Measurements from ENCODE around the gene LCK.

The LCK gene

DNA sequence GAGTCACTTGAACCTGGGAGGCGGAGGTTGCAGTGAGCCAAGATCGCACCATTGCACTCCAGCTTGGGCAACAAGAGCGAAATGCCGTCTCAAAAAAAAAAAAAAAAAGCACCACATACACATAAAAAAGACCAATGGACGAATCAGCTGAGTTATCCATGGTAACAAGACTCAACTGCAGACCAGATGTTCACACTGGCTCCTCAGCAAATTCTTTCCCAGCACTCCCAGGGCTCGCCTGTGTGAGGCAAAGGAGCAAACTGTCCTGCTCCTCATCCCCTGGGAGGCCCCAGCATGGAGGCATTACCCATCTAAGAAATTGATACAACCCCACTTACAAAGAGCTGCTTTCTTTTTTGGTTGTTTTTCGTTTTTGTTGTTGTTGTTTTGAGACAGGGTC, 32.0 kb upstream of the LCK start:
- no peak overlapping the region for H3K4me3 ChIP-seq
- TF ChIP-seq POLR2AphosphoS5 (IDR thresholded peaks at IDR 0.05; ENCODE audit: borderline replicate concordance, low read depth, low read length) (no peak), FOXP2 (optimal IDR thresholded peaks at IDR 0.05; ENCODE audit: control extremely low read depth, extremely low read length, insufficient read depth) (no peak), EZH2 (IDR thresholded peaks at IDR 0.05) (no peak)
- H3K36me3 ChIP-seq (ENCODE audit: insufficient read depth, low read length), result peaks cover 6% of the 10 kb centered on the region
- DNase-seq (ENCODE audit: low read depth, low spot score), result no peak
- no peaks in the 10 kb centered on the region for H3K9me3 ChIP-seq (ENCODE audit: low read depth, low read length)
- no peak overlapping the region for H3K9ac ChIP-seq (ENCODE audit: insufficient read length)
- H3K27ac ChIP-seq, result no peak overlapping the region

DNA sequence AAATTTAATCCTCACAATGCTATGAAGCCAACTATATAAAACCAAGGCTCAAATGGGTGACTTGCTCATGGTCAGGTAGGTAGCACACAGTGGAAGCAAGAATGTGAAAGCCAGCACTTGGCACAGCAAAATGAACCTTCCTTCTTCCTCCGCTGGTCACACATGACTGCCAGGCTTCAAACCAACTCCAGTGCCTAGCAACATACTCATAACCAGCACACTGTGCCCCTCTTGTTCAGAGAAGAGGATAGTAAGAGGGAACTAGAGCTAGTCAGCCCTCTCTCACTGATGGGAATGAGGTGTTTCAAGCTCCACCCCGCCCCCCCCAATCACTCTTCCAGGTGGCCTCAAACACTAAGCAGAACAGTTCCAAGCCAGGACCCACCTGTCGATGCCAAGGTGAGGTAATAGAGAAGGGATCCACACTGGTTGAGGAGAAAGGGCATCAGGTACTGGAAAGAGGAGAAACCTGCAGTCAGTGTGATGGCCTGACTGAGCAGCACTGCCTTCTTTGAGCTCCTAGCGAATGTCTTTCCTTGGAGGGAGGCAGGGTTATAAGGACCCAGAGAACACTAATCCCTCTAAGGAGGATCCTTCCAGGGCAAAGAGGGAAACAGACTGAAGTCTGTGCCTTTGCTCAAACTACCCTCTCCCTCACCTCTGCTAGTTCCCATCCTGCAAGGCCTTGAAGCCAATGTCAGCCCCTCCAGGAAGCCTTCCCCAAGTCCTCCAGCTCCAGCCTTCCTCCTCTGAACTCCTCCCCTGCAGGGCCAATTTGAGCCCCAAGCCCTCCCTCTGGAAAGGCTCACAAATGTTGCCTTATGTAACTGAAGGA, 30.1 kb upstream of the LCK start:
- H3K27ac ChIP-seq, result 0 out of 2 replicates have a peak overlapping the region, but pooled peaks have one; percentile 36
- H3K4me3 ChIP-seq, result peak overlapping the region; percentile 99
- peaks cover 21% of the 10 kb centered on the region for H3K36me3 ChIP-seq (ENCODE audit: insufficient read depth, low read length)
- H3K9me3 ChIP-seq (ENCODE audit: low read depth, low read length), result no peaks in the 10 kb centered on the region
- TF ChIP-seq POLR2AphosphoS5 (IDR thresholded peaks at IDR 0.05; ENCODE audit: borderline replicate concordance, low read depth, low read length), result no peak
- no peak for TF ChIP-seq EZH2 (IDR thresholded peaks at IDR 0.05)
- no peak for TF ChIP-seq FOXP2 (optimal IDR thresholded peaks at IDR 0.05; ENCODE audit: control extremely low read depth, extremely low read length, insufficient read depth)
- H3K9ac ChIP-seq (ENCODE audit: insufficient read length), result peak overlapping the region; percentile 98
- DNase-seq (ENCODE audit: low read depth, low spot score), result no peak

DNA sequence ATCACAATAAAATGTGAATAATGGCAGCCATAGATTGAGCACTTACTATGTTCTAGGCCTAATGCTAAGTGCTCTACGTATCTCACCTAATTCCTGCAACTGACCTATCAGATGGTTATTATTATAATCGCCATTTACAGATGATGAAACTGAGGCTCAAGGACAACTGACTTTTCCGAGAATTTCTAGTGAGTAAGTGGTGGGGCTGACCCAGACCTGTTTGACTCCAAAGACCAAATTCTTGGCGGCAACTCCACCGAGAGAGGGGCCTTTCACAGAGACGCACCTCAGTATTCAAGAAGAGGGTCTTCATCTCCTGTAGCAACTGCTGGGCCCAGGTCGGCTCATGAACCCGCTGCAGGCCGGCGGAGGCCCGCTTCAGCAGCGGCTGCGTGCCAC, 29.5 kb upstream of the LCK start:
- Histone ChIP-seq H3K9me3 (ENCODE audit: low read depth, low read length) (no peaks in the 10 kb centered on the region), H3K9ac (ENCODE audit: insufficient read length) (peak overlapping the region; percentile 98), H3K4me3 (peak overlapping the region; percentile 99), H3K27ac (0 out of 2 replicates have a peak overlapping the region, but pooled peaks have one; percentile 36), H3K36me3 (ENCODE audit: insufficient read depth, low read length) (peaks cover 25% of the 10 kb centered on the region)
- TF ChIP-seq POLR2AphosphoS5 (IDR thresholded peaks at IDR 0.05; ENCODE audit: borderline replicate concordance, low read depth, low read length), result no peak
- TF ChIP-seq FOXP2 (optimal IDR thresholded peaks at IDR 0.05; ENCODE audit: control extremely low read depth, extremely low read length, insufficient read depth), result no peak
- TF ChIP-seq EZH2 (IDR thresholded peaks at IDR 0.05), result no peak
- no peak for DNase-seq (ENCODE audit: low read depth, low spot score)

DNA sequence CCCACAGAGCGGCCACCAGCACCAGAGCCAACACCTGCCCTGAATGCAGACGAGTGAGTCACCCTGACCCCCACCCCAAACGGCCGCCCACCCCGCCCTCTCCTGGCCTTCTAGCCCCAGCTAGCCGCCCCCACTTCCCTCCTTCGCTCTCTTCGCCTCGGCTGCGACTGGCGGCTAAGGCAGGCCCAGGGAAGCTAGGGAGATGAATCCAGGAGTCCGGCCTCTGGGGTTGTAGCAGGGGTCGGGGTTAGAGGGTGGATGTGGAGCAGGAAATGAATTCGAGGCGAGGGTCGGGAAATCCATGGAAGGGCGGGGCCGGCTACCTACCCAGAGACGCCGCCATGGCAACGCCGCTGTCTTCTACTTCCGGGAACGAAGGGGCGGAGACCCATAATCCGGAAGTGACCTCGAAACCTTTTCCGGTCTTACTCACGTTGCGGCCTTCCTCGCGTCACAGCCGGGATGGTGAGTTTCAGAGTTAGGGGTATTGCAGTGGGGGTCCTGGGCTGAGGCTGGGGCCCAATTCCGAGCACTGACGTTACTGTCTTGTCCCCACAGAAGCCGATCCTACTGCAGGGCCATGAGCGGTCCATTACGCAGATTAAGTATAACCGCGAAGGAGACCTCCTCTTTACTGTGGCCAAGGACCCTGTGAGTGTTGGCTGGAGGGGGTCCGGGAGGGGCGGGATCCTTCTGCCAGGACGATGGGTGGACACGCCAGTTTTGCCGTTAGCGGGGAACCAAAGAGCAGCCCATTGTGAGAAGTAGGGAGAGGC, 28.9 kb upstream of the LCK start, which contains the start of the genes EIF3I and TMEM234:
Gene EIF3I, plus strand, starts transcription at position 428 of the 776 bp plus-strand sequence. Its CDS starts 35 bp downstream, at position 463.
Gene TMEM234, minus strand, starts transcription at position 374 of the 776 bp plus-strand sequence. Its CDS starts 31 bp downstream, at position 343.
- peak within 1 kb of the TSS; percentile 76 for H3K27ac ChIP-seq
- H3K9ac ChIP-seq (ENCODE audit: insufficient read length), result peak within 1 kb of the TSS; percentile 98
- H3K36me3 ChIP-seq (ENCODE audit: insufficient read depth, low read length), result peaks cover 25% of the 10 kb centered on the region
- TF ChIP-seq POLR2AphosphoS5 (IDR thresholded peaks at IDR 0.05; ENCODE audit: borderline replicate concordance, low read depth, low read length) (peak; percentile 98), FOXP2 (optimal IDR thresholded peaks at IDR 0.05; ENCODE audit: control extremely low read depth, extremely low read length, insufficient read depth) (no peak), EZH2 (IDR thresholded peaks at IDR 0.05) (no peak)
- no peaks in the 10 kb centered on the region for H3K9me3 ChIP-seq (ENCODE audit: low read depth, low read length)
- peak; percentile 44 for DNase-seq (ENCODE audit: low read depth, low spot score)
- H3K4me3 ChIP-seq, result peak within 1 kb of the TSS; percentile 99

DNA sequence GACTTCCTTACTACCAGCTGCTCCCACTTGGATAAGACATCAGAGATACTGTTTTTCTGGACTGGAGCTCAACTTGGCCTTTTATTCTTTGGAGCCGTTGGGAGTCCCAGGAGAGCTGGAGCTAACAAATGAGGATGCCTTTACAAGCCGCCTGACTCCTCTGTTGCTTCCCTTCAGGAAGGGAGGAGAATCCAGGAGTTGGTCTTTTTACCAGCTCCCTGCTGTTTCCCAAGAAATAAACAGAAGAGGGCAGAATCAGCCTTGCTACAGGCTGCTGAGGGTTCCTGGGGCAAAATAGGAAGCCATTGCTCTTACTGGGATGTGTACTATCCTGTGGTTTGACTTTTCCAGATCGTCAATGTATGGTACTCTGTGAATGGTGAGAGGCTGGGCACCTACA, 27.4 kb upstream of the LCK start:
- peaks cover 40% of the 10 kb centered on the region for H3K36me3 ChIP-seq (ENCODE audit: insufficient read depth, low read length)
- TF ChIP-seq FOXP2 (optimal IDR thresholded peaks at IDR 0.05; ENCODE audit: control extremely low read depth, extremely low read length, insufficient read depth) (no peak), EZH2 (IDR thresholded peaks at IDR 0.05) (no peak), POLR2AphosphoS5 (IDR thresholded peaks at IDR 0.05; ENCODE audit: borderline replicate concordance, low read depth, low read length) (no peak)
- no peak overlapping the region for H3K27ac ChIP-seq

DNA sequence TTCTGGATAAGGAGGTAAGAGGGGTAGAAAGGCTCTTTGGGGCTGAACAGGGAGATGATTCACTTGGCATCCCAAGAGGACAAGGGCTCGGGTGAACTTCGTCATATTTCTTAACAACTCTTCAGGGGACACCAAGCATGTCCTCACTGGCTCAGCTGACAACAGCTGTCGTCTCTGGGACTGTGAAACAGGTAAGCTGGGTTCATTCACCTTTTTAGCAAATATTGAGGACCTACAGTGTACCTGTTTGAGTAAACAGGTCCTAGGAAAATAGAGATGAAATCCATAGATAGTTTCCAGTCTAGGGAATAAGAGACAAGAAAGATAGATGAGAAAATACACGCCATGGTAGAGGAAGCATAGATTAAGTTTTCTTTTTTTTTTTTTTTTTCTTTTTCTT, 26.8 kb upstream of the LCK start:
- no peak for DNase-seq (ENCODE audit: low read depth, low spot score)
- no peak for TF ChIP-seq EZH2 (IDR thresholded peaks at IDR 0.05)
- no peak for TF ChIP-seq POLR2AphosphoS5 (IDR thresholded peaks at IDR 0.05; ENCODE audit: borderline replicate concordance, low read depth, low read length)
- TF ChIP-seq FOXP2 (optimal IDR thresholded peaks at IDR 0.05; ENCODE audit: control extremely low read depth, extremely low read length, insufficient read depth), result no peak
- Histone ChIP-seq H3K9me3 (ENCODE audit: low read depth, low read length) (no peaks in the 10 kb centered on the region), H3K4me3 (no peak overlapping the region), H3K36me3 (ENCODE audit: insufficient read depth, low read length) (peaks cover 45% of the 10 kb centered on the region), H3K27ac (no peak overlapping the region), H3K9ac (ENCODE audit: insufficient read length) (no peak overlapping the region)

More for the DNA sequence above, 27.4 kb upstream of the LCK start:
- Histone ChIP-seq H3K9ac (ENCODE audit: insufficient read length) (peak overlapping the region; percentile 33), H3K4me3 (peak overlapping the region; percentile 16; the same call in 1 of the 2 replicates), H3K9me3 (ENCODE audit: low read depth, low read length) (no peaks in the 10 kb centered on the region)
- no peak for DNase-seq (ENCODE audit: low read depth, low spot score)

DNA sequence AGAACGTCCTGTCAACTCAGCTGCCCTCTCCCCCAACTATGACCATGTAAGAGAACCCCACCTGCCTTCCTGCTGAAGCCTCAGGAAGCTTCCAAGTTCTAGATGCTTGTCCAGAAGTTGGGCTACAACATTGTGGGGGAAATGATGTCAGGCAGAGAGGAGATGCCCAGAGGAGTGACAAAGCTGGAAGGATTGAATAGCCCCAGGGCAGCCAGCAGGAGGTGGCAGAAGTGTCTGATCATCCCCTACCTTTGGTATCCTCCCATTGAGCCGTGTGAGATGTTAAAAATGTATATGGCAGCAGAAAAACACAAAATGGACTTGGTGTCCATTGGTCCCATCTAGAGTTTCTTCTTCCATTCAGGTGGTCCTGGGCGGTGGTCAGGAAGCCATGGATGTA, 22.3 kb upstream of the LCK start:
- Histone ChIP-seq H3K36me3 (ENCODE audit: insufficient read depth, low read length) (peaks cover 64% of the 10 kb centered on the region), H3K27ac (no peak overlapping the region), H3K9me3 (ENCODE audit: low read depth, low read length) (no peaks in the 10 kb centered on the region), H3K4me3 (no peak overlapping the region), H3K9ac (ENCODE audit: insufficient read length) (no peak overlapping the region)
- TF ChIP-seq EZH2 (IDR thresholded peaks at IDR 0.05) (no peak), POLR2AphosphoS5 (IDR thresholded peaks at IDR 0.05; ENCODE audit: borderline replicate concordance, low read depth, low read length) (no peak), FOXP2 (optimal IDR thresholded peaks at IDR 0.05; ENCODE audit: control extremely low read depth, extremely low read length, insufficient read depth) (no peak)
- DNase-seq (ENCODE audit: low read depth, low spot score), result no peak
